ENCODE data around the gene UQCRC2. TPM values are rescaled to one million over a fixed set of nuclear protein-coding genes. Genes with fewer than 3 reads are reported as not detected.

UQCRC2 gene
- polyA plus RNA-seq, 1 donor (not counting 4 experiments of a cell fraction or from before 2014, with no cell fraction given), result 255 TPM

- peaks cover 18% of the 10 kb centered on the region for H3K4me1 ChIP-seq (ENCODE audit: control insufficient read depth, extremely low read depth, insufficient read depth, low read length)
- FAIRE-seq, result no peak
Measured at GRCh38 chr16:21949713-21950260, 3.4 kb upstream of the UQCRC2 start.

GRCh38 chr16:21950782-21951521 is 2.2 kb upstream of the UQCRC2 start:
- Histone ChIP-seq H3K27me3 (ENCODE audit: control insufficient read depth, extremely low read depth, insufficient read depth, low read length) (no peaks in the 10 kb centered on the region), H3K4me2 (ENCODE audit: control insufficient read depth, extremely low read depth, insufficient read depth, low read depth, low read length) (no peak overlapping the region), H3K9me3 (ENCODE audit: control insufficient read depth, low read depth, low read length) (no peaks in the 10 kb centered on the region), H3K4me3 (ENCODE audit: control insufficient read depth in 2 of 3, extremely low read depth in 1 of 3, insufficient read depth in 2 of 3, low read depth in 1 of 3, low read length in 3 of 3) (no peak overlapping the region), H3K4me1 (ENCODE audit: control insufficient read depth, extremely low read depth, insufficient read depth, low read length) (peaks cover 18% of the 10 kb centered on the region), H3K27ac (ENCODE audit: control insufficient read depth, insufficient read depth, low read length) (no peak overlapping the region), H3K79me2 (ENCODE audit: control insufficient read depth, insufficient read depth, low read length) (peaks cover 47% of the 10 kb centered on the region), H3K9ac (ENCODE audit: control insufficient read depth, extremely low read depth, insufficient read depth, low read length) (no peak overlapping the region), H4K20me1 (ENCODE audit: control insufficient read depth, extremely low read depth, insufficient read depth, low read length) (peaks cover 4% of the 10 kb centered on the region), H3K36me3 (ENCODE audit: control insufficient read depth in 2 of 2, extremely low read depth in 1 of 2, insufficient read depth in 2 of 2, low read length in 2 of 2) (peaks cover 0 to 7% of the 10 kb centered on the region in 2 experiments), H3K9me1 (ENCODE audit: control insufficient read depth, extremely low read depth, insufficient read depth, low read length) (no peaks in the 10 kb centered on the region), H2AFZ (ENCODE audit: control insufficient read depth, low read length) (no peak overlapping the region)
- DNase-seq (ENCODE audit: low read depth, low spot score) (no peak), FAIRE-seq (no peak)
- dilution Hi-C loops (cut with MboI; ENCODE audit: extremely low pct_ligation_motif_present, low sequenced_read_pairs), result no loop called here
- TF ChIP-seq, protein P1, sequence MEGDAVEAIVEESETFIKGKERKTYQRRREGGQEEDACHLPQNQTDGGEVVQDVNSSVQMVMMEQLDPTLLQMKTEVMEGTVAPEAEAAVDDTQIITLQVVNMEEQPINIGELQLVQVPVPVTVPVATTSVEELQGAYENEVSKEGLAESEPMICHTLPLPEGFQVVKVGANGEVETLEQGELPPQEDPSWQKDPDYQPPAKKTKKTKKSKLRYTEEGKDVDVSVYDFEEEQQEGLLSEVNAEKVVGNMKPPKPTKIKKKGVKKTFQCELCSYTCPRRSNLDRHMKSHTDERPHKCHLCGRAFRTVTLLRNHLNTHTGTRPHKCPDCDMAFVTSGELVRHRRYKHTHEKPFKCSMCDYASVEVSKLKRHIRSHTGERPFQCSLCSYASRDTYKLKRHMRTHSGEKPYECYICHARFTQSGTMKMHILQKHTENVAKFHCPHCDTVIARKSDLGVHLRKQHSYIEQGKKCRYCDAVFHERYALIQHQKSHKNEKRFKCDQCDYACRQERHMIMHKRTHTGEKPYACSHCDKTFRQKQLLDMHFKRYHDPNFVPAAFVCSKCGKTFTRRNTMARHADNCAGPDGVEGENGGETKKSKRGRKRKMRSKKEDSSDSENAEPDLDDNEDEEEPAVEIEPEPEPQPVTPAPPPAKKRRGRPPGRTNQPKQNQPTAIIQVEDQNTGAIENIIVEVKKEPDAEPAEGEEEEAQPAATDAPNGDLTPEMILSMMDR (optimal IDR thresholded peaks at IDR 0.05 in 1 of 3, IDR thresholded peaks at IDR 0.05 in 1 of 3, conservative IDR thresholded peaks at IDR 0.05 in 1 of 3; ENCODE audit: extremely low read depth in 1 of 3, insufficient read depth in 2 of 3, low read length in 3 of 3), result peak; percentile 44 to 76 (median 52)
- no peak for TF ChIP-seq EZH2 (IDR thresholded peaks at IDR 0.05; ENCODE audit: low read length)

More at GRCh38 chr16:21949713-21950260, 3.4 kb upstream of the UQCRC2 start:
- dilution Hi-C loops (cut with MboI; ENCODE audit: extremely low pct_ligation_motif_present, low sequenced_read_pairs), result no loop called here
- no peaks in the 10 kb centered on the region for H3K36me3 ChIP-seq (ENCODE audit: control insufficient read depth in 2 of 2, extremely low read depth in 1 of 2, insufficient read depth in 2 of 2, low read length in 2 of 2)
- no peaks in the 10 kb centered on the region for H3K9me1 ChIP-seq (ENCODE audit: control insufficient read depth, extremely low read depth, insufficient read depth, low read length)
- TF ChIP-seq EZH2 (IDR thresholded peaks at IDR 0.05; ENCODE audit: low read length), result no peak
- TF ChIP-seq, protein P1 (optimal IDR thresholded peaks at IDR 0.05 in 1 of 3, IDR thresholded peaks at IDR 0.05 in 1 of 3, conservative IDR thresholded peaks at IDR 0.05 in 1 of 3; ENCODE audit: extremely low read depth in 1 of 3, insufficient read depth in 2 of 3, low read length in 3 of 3), result no peak
- no peak overlapping the region for H3K27ac ChIP-seq (ENCODE audit: control insufficient read depth, insufficient read depth, low read length)
- H3K27me3 ChIP-seq (ENCODE audit: control insufficient read depth, extremely low read depth, insufficient read depth, low read length), result no peaks in the 10 kb centered on the region
- no peak overlapping the region for H2AFZ ChIP-seq (ENCODE audit: control insufficient read depth, low read length)
- H3K4me3 ChIP-seq (ENCODE audit: control insufficient read depth in 2 of 3, extremely low read depth in 1 of 3, insufficient read depth in 2 of 3, low read depth in 1 of 3, low read length in 3 of 3), result no peak overlapping the region
- DNase-seq (ENCODE audit: low read depth, low spot score), result no peak
- no peaks in the 10 kb centered on the region for H3K9me3 ChIP-seq (ENCODE audit: control insufficient read depth, low read depth, low read length)
- H3K4me2 ChIP-seq (ENCODE audit: control insufficient read depth, extremely low read depth, insufficient read depth, low read depth, low read length), result no peak overlapping the region
- H4K20me1 ChIP-seq (ENCODE audit: control insufficient read depth, extremely low read depth, insufficient read depth, low read length), result no peaks in the 10 kb centered on the region
- peaks cover 35% of the 10 kb centered on the region for H3K79me2 ChIP-seq (ENCODE audit: control insufficient read depth, insufficient read depth, low read length)
- no peak overlapping the region for H3K9ac ChIP-seq (ENCODE audit: control insufficient read depth, extremely low read depth, insufficient read depth, low read length)
